Measurements from ENCODE around the gene CHD9. TPM values are rescaled to one million over a fixed set of nuclear protein-coding genes. Genes with fewer than 3 reads are reported as not detected.
A peak's percentile ranks its signal among the peaks of the same experiment; 100 is the strongest.

CHD9 gene
- total and polyA plus RNA-seq, 9 of the 15 experiments (the other 6 are each of a cell fraction or from before 2014, with no cell fraction given) = 29.0 to 69.3 (median 40.6) TPM

- TF ChIP-seq HMGXB4 (CRISPR knock-in tag; IDR thresholded peaks at IDR 0.05) (no peak), ZFP91 (CRISPR knock-in tag; IDR thresholded peaks at IDR 0.05) (no peak), ZNF707 (CRISPR knock-in tag; conservative IDR thresholded peaks at IDR 0.05) (no peak)
These were observed 170.3 kb downstream of the CHD9 start (continued) for GRCh38 chr16:53224951-53225533.

GRCh38 chr16:53232826-53233529 is 178.2 kb downstream of the CHD9 start:
- CTCF ChIA-PET (ENCODE audit: low intra/inter-chr PET ratio) = no interaction called here
- H3K27ac ChIP-seq (ENCODE audit: extremely low read depth, low read depth, low read length) = no peak overlapping the region
- H3K79me2 ChIP-seq (ENCODE audit: control insufficient read depth, insufficient read depth, low read length) = no peaks in the 10 kb centered on the region
- H3K4me2 ChIP-seq (ENCODE audit: insufficient read depth, low read length) = no peak overlapping the region
- no peaks in the 10 kb centered on the region for H3K9me3 ChIP-seq (replicated peaks; ENCODE audit: control insufficient read depth, insufficient read depth, low read depth, low read length)
- WGBS (ENCODE audit: insufficient coverage, low coverage, missing lambda C conversion rate) = 89% methylated on average over 3 of the region's 3 CpGs
- in situ Hi-C loops (cut with MboI) = no loop called here
- H4K20me1 ChIP-seq (replicated peaks; ENCODE audit: control insufficient read depth, insufficient read depth, low read length) = no peaks in the 10 kb centered on the region
- no peaks in the 10 kb centered on the region for H3K27me3 ChIP-seq (ENCODE audit: control insufficient read depth in 2 of 2, insufficient read depth in 2 of 2, low read length in 2 of 2)
- no peaks in the 10 kb centered on the region for H3K9me1 ChIP-seq (ENCODE audit: control insufficient read depth, insufficient read depth, low read length)
- H3K36me3 ChIP-seq (ENCODE audit: control insufficient read depth, insufficient read depth, low read length) = peaks cover 98% of the 10 kb centered on the region
- no peak for DNase-seq (ENCODE audit: extremely low read depth in 1 of 4, low spot score in 3 of 4)
- TF ChIP-seq POLR2AphosphoS5 (IDR thresholded peaks at IDR 0.05; ENCODE audit: control insufficient read depth, insufficient read depth, low read depth, low read length) (peak; percentile 10; the same call in 1 of the 2 replicates), PURB (CRISPR knock-in tag; IDR thresholded peaks at IDR 0.05; ENCODE audit: low read depth) (no peak)
- H2AFZ ChIP-seq (ENCODE audit: low read depth, low read length) = no peak overlapping the region
- no peak overlapping the region for H3K9ac ChIP-seq (ENCODE audit: insufficient read depth in 1 of 2, low read depth in 2 of 2, low read length in 2 of 2)
- BruUV-seq (replicated peaks) = no TSS peak
- no peak for ATAC-seq
- intact Hi-C loops (cut with micrococcal nuclease) = no loop called here
- no peaks in the 10 kb centered on the region for H3K4me1 ChIP-seq (replicated peaks in 1 of 2; ENCODE audit: control insufficient read depth in 2 of 2, insufficient read depth in 2 of 2, low read length in 2 of 2)
- POLR2A ChIA-PET = interaction anchor here (0.6 to 1.4 kb wide), 2 partner anchors 13 to 175 kb away, joined by 3 to 4 read pairs; no protein-coding TSS in a partner anchor
- no peak for FAIRE-seq
- H3K4me3 ChIP-seq = no peak overlapping the region
